Type B pancreatic cell (in vitro differentiated cells): ENCODE measurements around the gene RAPGEF6. TPM values are rescaled to one million over a fixed set of nuclear protein-coding genes. Genes with fewer than 3 reads are reported as not detected.
"Not testable (repeated sequence)": the region's sequence is repeated elsewhere in the genome, so short reads cannot be mapped to it uniquely, and the experiment has no call there.

ENCODE experiments used
- DNase-seq: peaks from one replicate; pipeline ENCODE4 v3.0.0; 2021; ENCODE audit warnings: mixed read lengths; ENCODE audit not compliant: unreplicated experiment; ENCODE audit errors: extremely low spot score
- H3K27ac Mint-ChIP-seq: 2 replicates; pipeline ENCODE4 v1.8.0; 2021; ENCODE audit warnings: mild to moderate bottlenecking, mixed read lengths
- H3K27me3 Mint-ChIP-seq: 2 replicates; pipeline ENCODE4 v1.8.0; 2021; ENCODE audit warnings: mixed read lengths
- H3K36me3 Mint-ChIP-seq: 2 replicates; pipeline ENCODE4 v1.8.0; 2021; ENCODE audit warnings: mixed read lengths
- H3K4me1 Mint-ChIP-seq: one replicate; pipeline ENCODE4 v1.8.0; 2021; ENCODE audit warnings: mixed read lengths; ENCODE audit not compliant: unreplicated experiment
- H3K4me3 Mint-ChIP-seq: 2 replicates; pipeline ENCODE4 v1.8.0; 2021; ENCODE audit warnings: mild to moderate bottlenecking, mixed read lengths
- H3K9me3 Mint-ChIP-seq: 2 replicates; pipeline ENCODE4 v1.8.0; 2021; ENCODE audit warnings: mixed read lengths
- CTCF ChIP-seq: fragments of 200-600 bp; sonication (generic); conservative IDR thresholded peaks from 2 replicates; pipeline ENCODE4 v1.5.0; 2021; ENCODE audit warnings: antibody characterized with exemption, mild to moderate bottlenecking
- total RNA-seq: library from RNA; stranded (reverse); gene quantifications from 2 replicates; pipeline ENCODE4 v1.2.1, GENCODE V29; 2021; ENCODE audit warnings: low replicate concordance

RAPGEF6 gene
- total RNA-seq, 1 donor from 2014 or later: 23.4 TPM

- Mint-ChIP-seq H3K36me3 (peaks cover 17% of the 10 kb centered on the region), H3K4me1 (peaks cover 4% of the 10 kb centered on the region), H3K9me3 (no peaks in the 10 kb centered on the region), H3K4me3 (no peak overlapping the region), H3K27me3 (no peaks in the 10 kb centered on the region), H3K27ac (no peak overlapping the region)
- DNase-seq: no peak
- TF ChIP-seq CTCF: no peak
Observed at GRCh38 chr5:131627207-131627865, 7.7 kb downstream of the RAPGEF6 start.

GRCh38 chr5:131622633-131623032 lies 12.4 kb downstream of the RAPGEF6 start:
- Mint-ChIP-seq H3K27me3 (no peaks in the 10 kb centered on the region), H3K4me3 (no peak overlapping the region), H3K9me3 (no peaks in the 10 kb centered on the region), H3K36me3 (peaks cover 17% of the 10 kb centered on the region), H3K4me1 (peaks cover 9% of the 10 kb centered on the region), H3K27ac (no peak overlapping the region)
- DNase-seq: no peak
- no peak for TF ChIP-seq CTCF

- DNase-seq, H3K9me3 Mint-ChIP-seq, H3K4me3 Mint-ChIP-seq, H3K27ac Mint-ChIP-seq, H3K4me1 Mint-ChIP-seq, H3K27me3 Mint-ChIP-seq: not testable (repeated sequence)
- peaks cover 14% of the 10 kb centered on the region for H3K36me3 Mint-ChIP-seq
Observed at GRCh38 chr5:131621164-131621563, 13.9 kb downstream of the RAPGEF6 start.

GRCh38 chr5:131619102-131619501 lies 15.9 kb downstream of the RAPGEF6 start:
- no peak for TF ChIP-seq CTCF
- Mint-ChIP-seq H3K4me3 (no peak overlapping the region), H3K4me1 (peaks cover 4% of the 10 kb centered on the region), H3K27me3 (no peaks in the 10 kb centered on the region), H3K27ac (no peak overlapping the region), H3K36me3 (peaks cover 6% of the 10 kb centered on the region), H3K9me3 (no peaks in the 10 kb centered on the region)
- DNase-seq: no peak

GRCh38 chr5:131617140-131617822 lies 17.7 kb downstream of the RAPGEF6 start:
- Mint-ChIP-seq H3K4me3 (no peak overlapping the region), H3K27ac (no peak overlapping the region), H3K4me1 (peaks cover 4% of the 10 kb centered on the region), H3K36me3 (no peaks in the 10 kb centered on the region), H3K9me3 (no peaks in the 10 kb centered on the region), H3K27me3 (no peaks in the 10 kb centered on the region)
- no peak for DNase-seq
- TF ChIP-seq CTCF: no peak

- Mint-ChIP-seq H3K36me3 (no peaks in the 10 kb centered on the region), H3K4me3 (no peak overlapping the region), H3K27me3 (no peaks in the 10 kb centered on the region), H3K4me1 (peaks cover 4% of the 10 kb centered on the region), H3K27ac (no peak overlapping the region), H3K9me3 (no peaks in the 10 kb centered on the region)
- DNase-seq: no peak
- no peak for TF ChIP-seq CTCF
Observed at GRCh38 chr5:131615957-131616356, 19.1 kb downstream of the RAPGEF6 start.
